ENCODE data around the gene CD2AP.
"Not testable (repeated sequence)": the region's sequence is repeated elsewhere in the genome, so short reads cannot be mapped to it uniquely, and the experiment has no call there.

CD2AP gene

GRCh38 chr6:47502920-47503319, 25.3 kb downstream of the CD2AP start:
- DNase-seq: no peak

GRCh38 chr6:47509937-47510336, 32.3 kb downstream of the CD2AP start:
- DNase-seq: no peak

- no peak for DNase-seq
Measured at GRCh38 chr6:47512872-47513271, 35.3 kb downstream of the CD2AP start.

DNA sequence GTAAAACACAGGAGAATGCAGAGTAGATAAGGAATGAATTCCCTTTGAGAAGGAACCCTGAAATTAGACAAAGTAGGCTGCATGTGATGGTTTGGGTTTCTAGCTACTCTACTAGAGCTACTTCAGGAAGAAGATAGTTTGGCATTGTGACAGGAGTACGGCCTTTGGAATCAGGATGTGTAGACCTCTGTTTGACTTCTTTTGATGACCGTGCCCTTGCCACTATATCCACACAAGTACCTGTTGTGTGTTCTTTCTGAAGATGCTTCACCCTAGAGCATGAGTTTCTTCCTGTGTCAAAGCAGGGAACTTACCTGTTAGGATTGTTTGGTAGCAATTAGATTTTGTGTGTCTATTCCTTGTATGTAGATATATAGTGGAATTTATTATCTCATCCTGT, 41.7 kb downstream of the CD2AP start:
- DNase-seq: no peak

- no peak for DNase-seq
Measured at GRCh38 chr6:47520282-47520681, 42.7 kb downstream of the CD2AP start.

- DNase-seq: no peak
Measured at GRCh38 chr6:47521961-47522360, 44.4 kb downstream of the CD2AP start.

GRCh38 chr6:47524136-47524845, 46.7 kb downstream of the CD2AP start:
- DNase-seq: no peak

- DNase-seq: no peak
Measured at GRCh38 chr6:47525330-47526057, 47.9 kb downstream of the CD2AP start.

DNA sequence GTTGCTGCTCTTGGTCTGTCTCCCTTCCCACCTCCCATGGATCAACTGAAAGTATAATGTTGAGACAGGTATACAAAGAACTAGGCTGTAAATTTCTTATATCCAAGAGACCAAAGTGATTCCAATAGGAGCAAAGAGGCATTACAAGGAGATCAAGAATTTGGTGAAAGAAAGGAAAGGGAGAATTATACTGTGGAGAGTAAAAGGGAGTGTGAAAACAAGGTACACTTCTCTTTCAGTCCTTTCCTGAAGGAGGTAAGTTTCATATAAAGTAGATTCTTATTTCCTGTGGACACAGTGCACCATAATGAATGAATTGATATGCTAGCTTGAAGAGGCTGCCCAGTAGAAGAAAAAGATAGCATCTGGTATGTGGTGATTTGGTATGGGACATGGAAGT, 49.7 kb downstream of the CD2AP start:
- no peak for DNase-seq

DNA sequence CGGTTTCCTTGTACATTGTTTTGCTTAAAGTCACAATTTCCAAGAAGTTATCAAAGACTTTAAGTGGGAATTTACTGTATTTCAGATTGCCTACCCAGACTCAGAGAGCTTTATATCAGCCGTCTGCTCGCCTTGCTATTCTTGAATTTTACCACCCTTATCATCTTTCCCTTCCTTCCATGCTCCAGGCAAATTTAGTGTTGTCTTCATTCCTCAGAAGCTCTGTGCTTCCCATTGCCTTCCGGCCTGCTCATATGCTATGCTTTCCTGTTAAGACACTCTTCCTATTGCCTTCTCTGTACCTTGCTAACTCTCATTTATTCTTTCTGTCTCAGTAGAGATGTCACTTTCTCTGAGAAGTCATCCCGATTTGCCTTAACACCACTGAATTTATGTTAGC, 52.1 kb downstream of the CD2AP start:
- DNase-seq: no peak

- DNase-seq: no peak
Measured at GRCh38 chr6:47532981-47533585, 55.5 kb downstream of the CD2AP start.

- DNase-seq: no peak
Measured at GRCh38 chr6:47534063-47534462, 56.5 kb downstream of the CD2AP start.

- DNase-seq: no peak
Measured at GRCh38 chr6:47535316-47536225, 58.0 kb downstream of the CD2AP start.

GRCh38 chr6:47536816-47537401, 59.3 kb downstream of the CD2AP start:
- no peak for DNase-seq

DNA sequence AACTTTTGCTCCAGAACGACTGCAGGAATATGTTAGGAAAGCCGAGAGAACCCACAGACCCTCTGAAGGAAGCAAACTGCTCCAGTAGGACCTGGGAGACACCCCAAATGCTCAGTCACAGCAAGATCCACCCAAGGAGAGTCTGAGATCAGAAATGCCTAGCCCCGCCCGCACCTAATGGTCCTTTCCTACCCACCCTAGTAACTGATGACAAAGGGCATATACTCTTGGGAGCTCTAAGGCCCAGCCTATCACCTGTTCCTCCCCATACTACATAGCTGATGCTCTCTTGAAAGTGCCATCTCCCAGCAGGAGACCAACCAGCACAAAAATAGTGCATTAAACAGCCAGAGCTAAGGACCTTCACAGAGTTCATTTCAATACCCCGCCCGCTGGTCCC, 67.6 kb downstream of the CD2AP start:
- DNase-seq: no peak

DNA sequence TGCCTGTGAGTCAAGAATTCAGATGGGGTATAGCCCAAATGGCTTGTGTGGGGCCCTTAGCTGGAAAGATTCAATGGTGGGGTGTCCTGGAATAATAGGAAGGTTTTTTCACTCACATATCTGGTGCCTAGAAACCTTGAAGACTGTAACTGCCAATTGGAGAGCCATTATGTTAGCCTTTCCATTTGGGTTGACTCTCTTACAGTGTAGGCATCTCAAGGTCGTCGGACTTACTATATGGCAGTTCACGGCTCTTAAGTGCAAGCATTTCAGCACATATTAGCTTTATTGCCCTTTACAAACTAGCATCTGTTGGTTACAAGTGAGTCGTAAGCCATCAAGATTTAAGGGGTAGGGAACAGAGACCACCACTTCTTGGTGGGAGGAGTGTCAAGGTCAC, 74.1 kb downstream of the CD2AP start:
- DNase-seq: no peak

DNA sequence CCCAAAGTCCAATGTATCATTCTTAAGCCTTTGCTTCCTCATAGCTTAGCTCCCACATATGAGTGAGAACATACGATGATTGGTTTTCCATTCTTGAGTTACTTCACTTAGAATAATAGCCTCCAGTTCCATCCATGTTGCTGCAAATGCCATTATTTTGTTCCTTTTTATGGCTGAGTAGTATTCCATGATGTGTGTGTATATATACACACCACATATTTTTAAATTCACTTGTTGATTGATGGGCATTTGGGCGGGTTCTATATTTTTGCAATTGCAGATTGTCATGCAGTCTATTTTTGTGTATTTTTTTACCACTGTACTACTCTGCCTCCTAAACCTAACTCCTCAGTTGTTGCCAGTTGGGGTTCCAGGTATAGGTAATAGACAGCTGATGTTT, 74.7 kb downstream of the CD2AP start:
- DNase-seq: no peak

DNA sequence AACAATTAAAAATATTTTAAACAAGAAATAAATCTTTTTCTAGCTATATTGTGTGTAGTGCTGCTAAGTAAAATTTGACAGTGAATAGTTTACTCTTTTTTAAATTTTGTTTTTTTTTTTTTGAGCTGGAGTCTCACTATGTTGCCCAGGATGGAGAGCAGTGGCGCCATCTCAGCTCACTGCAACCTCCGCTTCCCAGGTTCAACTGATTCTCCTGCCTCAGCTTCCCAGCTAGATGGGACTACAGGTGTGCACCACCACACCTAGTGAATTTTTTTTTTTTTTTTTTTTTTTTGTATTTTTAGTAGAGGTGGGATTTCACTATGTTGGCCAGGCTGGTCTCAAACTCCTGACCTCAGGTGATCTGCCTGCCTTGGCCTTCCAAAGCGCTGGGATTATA, 75.7 kb downstream of the CD2AP start:
- DNase-seq: not testable (repeated sequence)

DNA sequence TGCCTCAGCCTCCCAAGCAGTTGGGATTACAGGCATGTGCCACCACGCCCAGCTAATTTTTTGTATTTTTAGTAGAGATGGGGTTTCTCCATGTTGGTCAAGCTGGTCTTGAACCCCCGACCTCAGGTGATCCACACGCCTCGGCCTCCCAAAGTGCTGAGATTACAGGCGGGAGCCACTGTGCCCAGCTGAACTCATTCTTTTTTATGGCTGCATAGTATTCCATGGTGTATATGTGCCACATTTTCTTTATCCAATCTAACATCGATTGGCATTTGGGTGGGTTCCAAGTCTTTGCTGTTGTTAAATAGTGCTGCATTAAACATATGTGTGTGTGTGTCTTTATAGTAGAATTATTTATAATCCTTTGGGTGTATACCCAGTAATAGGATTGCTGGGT, 78.9 kb downstream of the CD2AP start:
- not testable (repeated sequence) for DNase-seq

DNA sequence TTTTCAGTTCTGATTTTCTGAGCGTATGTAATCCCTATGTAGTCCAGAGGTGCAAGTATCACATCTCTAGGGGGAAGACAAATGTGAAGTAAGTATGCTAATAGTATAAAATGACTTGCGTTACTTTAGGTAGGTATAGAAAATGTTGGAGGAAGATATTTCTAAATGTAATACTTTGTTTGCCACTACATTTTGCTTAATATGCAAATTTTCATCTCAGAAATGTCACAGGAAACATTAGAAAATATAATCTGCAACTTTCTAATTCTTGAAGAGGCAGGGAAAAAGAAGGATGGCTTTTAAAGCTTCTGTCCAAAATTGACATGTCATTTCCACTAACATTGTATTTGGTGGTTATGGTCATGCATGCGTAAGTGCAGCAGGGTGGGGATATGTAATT, 85.6 kb downstream of the CD2AP start:
- no peak for DNase-seq

DNA sequence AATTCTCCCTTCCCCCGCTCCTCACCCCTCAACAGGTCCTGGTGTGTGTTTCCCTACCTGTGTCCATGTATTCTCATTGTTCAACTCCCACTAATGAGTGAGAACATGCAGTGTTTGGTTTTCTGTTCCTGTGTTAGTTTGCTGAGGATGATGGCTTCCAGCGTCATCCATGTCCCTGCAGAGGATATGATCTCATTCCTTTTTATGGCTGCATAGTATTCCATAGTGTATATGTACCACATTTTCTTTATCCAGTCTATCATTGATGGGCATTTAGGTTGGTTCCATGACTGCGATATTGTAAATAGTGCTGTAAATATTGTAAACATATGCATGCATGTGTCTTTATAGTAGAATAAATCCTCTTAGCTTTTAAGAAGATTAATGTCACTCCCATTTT, 89.0 kb downstream of the CD2AP start:
- not testable (repeated sequence) for DNase-seq

DNA sequence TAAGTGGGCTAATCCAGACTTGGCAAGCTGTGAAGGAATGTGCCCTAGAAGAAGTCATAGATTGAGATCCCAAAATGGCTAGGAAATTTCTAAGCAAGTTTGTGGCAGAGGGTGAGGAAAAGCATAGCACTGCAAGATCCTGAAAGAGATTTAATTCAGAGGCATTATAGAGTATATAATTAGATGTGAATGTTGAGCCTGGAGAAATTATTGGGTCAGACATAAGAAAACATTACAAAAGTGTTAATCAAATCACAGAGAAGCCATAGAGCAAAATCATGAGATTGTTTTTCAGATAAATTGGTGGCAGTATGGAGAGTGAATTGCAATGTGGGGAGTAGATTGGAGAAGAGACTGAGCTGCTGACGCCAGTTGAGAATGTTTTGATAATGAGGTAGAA, 90.0 kb downstream of the CD2AP start:
- DNase-seq: no peak

DNA sequence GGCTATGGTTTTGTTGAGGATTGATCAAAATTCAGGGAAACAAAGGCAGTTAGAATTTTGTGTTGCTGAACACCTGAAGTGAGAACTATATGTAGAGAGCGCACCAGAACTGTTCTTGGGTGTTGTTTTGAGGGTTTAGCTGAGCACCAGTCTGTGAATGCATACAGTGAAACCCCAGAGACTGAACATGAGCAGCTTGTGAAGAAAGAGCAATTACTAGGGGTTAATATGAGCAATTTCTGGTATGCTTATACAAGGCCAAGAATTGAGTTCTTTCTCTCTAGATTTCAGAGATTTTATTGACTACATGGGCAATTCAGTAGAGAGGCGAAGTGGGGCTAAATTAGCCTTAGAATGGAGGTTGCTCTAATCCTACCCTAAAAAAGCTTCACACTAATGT, 93.9 kb downstream of the CD2AP start:
- no peak for DNase-seq
